Measurements from ENCODE around the gene PPP1R14C.

Gene PPP1R14C

GRCh38 chr6:150282806-150283205, 140.0 kb downstream of the PPP1R14C start:
- H3K4me2 ChIP-seq (ENCODE audit: low read length, poor library complexity, severe bottlenecking), result no peak overlapping the region
- peaks cover 6 to 71% of the 10 kb centered on the region in 2 experiments for H3K27me3 ChIP-seq (ENCODE audit: control insufficient read depth in 1 of 2, insufficient read depth in 1 of 2, low read length in 2 of 2)
- H3K9me3 ChIP-seq (ENCODE audit: control insufficient read depth, low read length), result peaks cover 13% of the 10 kb centered on the region
- H3K79me1 ChIP-seq (replicated peaks; ENCODE audit: low read length, poor library complexity, severe bottlenecking), result no peaks in the 10 kb centered on the region
- no peak overlapping the region for H2AFZ ChIP-seq (ENCODE audit: low read depth, low read length)
- H3K27ac ChIP-seq (ENCODE audit: low read length, poor library complexity, severe bottlenecking), result no peak overlapping the region
- H2AK5ac ChIP-seq (ENCODE audit: low read length, severe bottlenecking), result no peak overlapping the region
- H2BK5ac ChIP-seq (ENCODE audit: low read depth, low read length, poor library complexity, severe bottlenecking), result no peak overlapping the region
- no peak overlapping the region for H3K9ac ChIP-seq (ENCODE audit: low read length)
- no peak overlapping the region for H4K8ac ChIP-seq (ENCODE audit: low read length)
- no peak overlapping the region for H3K18ac ChIP-seq (ENCODE audit: low read depth in 1 of 2, low read length in 2 of 2)
- no peak overlapping the region for H2BK120ac ChIP-seq (ENCODE audit: low read depth, low read length)
- H3K4me3 ChIP-seq (ENCODE audit: insufficient read depth in 1 of 2, low read depth in 1 of 2, low read length in 2 of 2), result peak overlapping the region in 1 of 2 experiments; percentile 18
- H3K4ac ChIP-seq (ENCODE audit: low read depth in 1 of 2, low read length in 2 of 2), result no peak overlapping the region
- H3K36me3 ChIP-seq (ENCODE audit: control insufficient read depth in 1 of 2, insufficient read depth in 2 of 2, low read depth in 1 of 2, low read length in 2 of 2), result no peaks in the 10 kb centered on the region
- no peak overlapping the region for H3K23ac ChIP-seq (ENCODE audit: low read length in 2 of 2)
- H3K14ac ChIP-seq (ENCODE audit: low read length in 2 of 2), result no peak overlapping the region
- H2BK12ac ChIP-seq (ENCODE audit: low read length in 2 of 2), result no peak overlapping the region
- no peak overlapping the region for H2BK15ac ChIP-seq (ENCODE audit: low read depth, poor library complexity, severe bottlenecking)
- DNase-seq, result no peak
- H3K4me1 ChIP-seq (ENCODE audit: control insufficient read depth, insufficient read depth, low read depth, low read length), result no peaks in the 10 kb centered on the region
- H4K91ac ChIP-seq (ENCODE audit: low read length), result no peak overlapping the region

GRCh38 chr6:150286460-150286859, 143.6 kb downstream of the PPP1R14C start:
- H3K4me1 ChIP-seq (ENCODE audit: control insufficient read depth, insufficient read depth, low read depth, low read length), result peaks cover 4% of the 10 kb centered on the region
- no peak overlapping the region for H3K4me2 ChIP-seq (ENCODE audit: low read length, poor library complexity, severe bottlenecking)
- H3K27ac ChIP-seq (ENCODE audit: low read length, poor library complexity, severe bottlenecking), result no peak overlapping the region
- H3K36me3 ChIP-seq (ENCODE audit: control insufficient read depth in 1 of 2, insufficient read depth in 2 of 2, low read depth in 1 of 2, low read length in 2 of 2), result no peaks in the 10 kb centered on the region
- H2BK12ac ChIP-seq (ENCODE audit: low read length in 2 of 2), result no peak overlapping the region
- no peak overlapping the region for H3K18ac ChIP-seq (ENCODE audit: low read depth in 1 of 2, low read length in 2 of 2)
- no peak overlapping the region for H3K9ac ChIP-seq (ENCODE audit: low read length)
- peaks cover 0 to 66% of the 10 kb centered on the region in 2 experiments for H3K27me3 ChIP-seq (ENCODE audit: control insufficient read depth in 1 of 2, insufficient read depth in 1 of 2, low read length in 2 of 2)
- no peak overlapping the region for H2AK5ac ChIP-seq (ENCODE audit: low read length, severe bottlenecking)
- DNase-seq, result no peak
- no peak overlapping the region for H2BK5ac ChIP-seq (ENCODE audit: low read depth, low read length, poor library complexity, severe bottlenecking)
- no peak overlapping the region for H2BK15ac ChIP-seq (ENCODE audit: low read depth, poor library complexity, severe bottlenecking)
- no peak overlapping the region for H3K23ac ChIP-seq (ENCODE audit: low read length in 2 of 2)
- H2AFZ ChIP-seq (ENCODE audit: low read depth, low read length), result no peak overlapping the region
- no peak overlapping the region for H2BK120ac ChIP-seq (ENCODE audit: low read depth, low read length)
- H3K4me3 ChIP-seq (ENCODE audit: insufficient read depth in 1 of 2, low read depth in 1 of 2, low read length in 2 of 2), result no peak overlapping the region
- no peaks in the 10 kb centered on the region for H3K79me1 ChIP-seq (replicated peaks; ENCODE audit: low read length, poor library complexity, severe bottlenecking)
- peaks cover 8% of the 10 kb centered on the region for H3K9me3 ChIP-seq (ENCODE audit: control insufficient read depth, low read length)
- no peak overlapping the region for H4K91ac ChIP-seq (ENCODE audit: low read length)
- 96% methylated on average over 2 of the region's 2 CpGs for WGBS
- no peak overlapping the region for H3K4ac ChIP-seq (ENCODE audit: low read depth in 1 of 2, low read length in 2 of 2)
- H3K14ac ChIP-seq (ENCODE audit: low read length in 2 of 2), result no peak overlapping the region
- H4K8ac ChIP-seq (ENCODE audit: low read length), result no peak overlapping the region

- H3K4me3 ChIP-seq (ENCODE audit: insufficient read depth in 1 of 2, low read depth in 1 of 2, low read length in 2 of 2), result no peak overlapping the region
- no peak overlapping the region for H3K9ac ChIP-seq (ENCODE audit: low read length)
- H2AK5ac ChIP-seq (ENCODE audit: low read length, severe bottlenecking), result no peak overlapping the region
- peaks cover 6% of the 10 kb centered on the region for H3K9me3 ChIP-seq (ENCODE audit: control insufficient read depth, low read length)
- no peak overlapping the region for H4K91ac ChIP-seq (ENCODE audit: low read length)
- H3K4me1 ChIP-seq (ENCODE audit: control insufficient read depth, insufficient read depth, low read depth, low read length), result peaks cover 4% of the 10 kb centered on the region
- H3K27me3 ChIP-seq (ENCODE audit: control insufficient read depth in 1 of 2, insufficient read depth in 1 of 2, low read length in 2 of 2), result peaks cover 0 to 63% of the 10 kb centered on the region in 2 experiments
- H3K4me2 ChIP-seq (ENCODE audit: low read length, poor library complexity, severe bottlenecking), result no peak overlapping the region
- no peak overlapping the region for H3K14ac ChIP-seq (ENCODE audit: low read length in 2 of 2)
- H2BK15ac ChIP-seq (ENCODE audit: low read depth, poor library complexity, severe bottlenecking), result no peak overlapping the region
- H2AFZ ChIP-seq (ENCODE audit: low read depth, low read length), result no peak overlapping the region
- H3K79me1 ChIP-seq (replicated peaks; ENCODE audit: low read length, poor library complexity, severe bottlenecking), result no peaks in the 10 kb centered on the region
- no peak overlapping the region for H3K23ac ChIP-seq (ENCODE audit: low read length in 2 of 2)
- H2BK120ac ChIP-seq (ENCODE audit: low read depth, low read length), result no peak overlapping the region
- no peak overlapping the region for H3K27ac ChIP-seq (ENCODE audit: low read length, poor library complexity, severe bottlenecking)
- H2BK5ac ChIP-seq (ENCODE audit: low read depth, low read length, poor library complexity, severe bottlenecking), result no peak overlapping the region
- peak; percentile 27 for DNase-seq
- H2BK12ac ChIP-seq (ENCODE audit: low read length in 2 of 2), result no peak overlapping the region
- 84% methylated on average over 1 of the region's 2 CpGs for WGBS
- H3K36me3 ChIP-seq (ENCODE audit: control insufficient read depth in 1 of 2, insufficient read depth in 2 of 2, low read depth in 1 of 2, low read length in 2 of 2), result no peaks in the 10 kb centered on the region
- H3K18ac ChIP-seq (ENCODE audit: low read depth in 1 of 2, low read length in 2 of 2), result no peak overlapping the region
- no peak overlapping the region for H4K8ac ChIP-seq (ENCODE audit: low read length)
- H3K4ac ChIP-seq (ENCODE audit: low read depth in 1 of 2, low read length in 2 of 2), result no peak overlapping the region
Observed at GRCh38 chr6:150286912-150287311, 144.1 kb downstream of the PPP1R14C start.

GRCh38 chr6:150288456-150288855, 145.6 kb downstream of the PPP1R14C start:
- H3K18ac ChIP-seq (ENCODE audit: low read depth in 1 of 2, low read length in 2 of 2), result no peak overlapping the region
- no peak overlapping the region for H4K91ac ChIP-seq (ENCODE audit: low read length)
- 91% methylated on average over 4 of the region's 4 CpGs for WGBS
- H3K23ac ChIP-seq (ENCODE audit: low read length in 2 of 2), result peak overlapping the region in 1 of 2 experiments; percentile 31
- no peak overlapping the region for H3K27ac ChIP-seq (ENCODE audit: low read length, poor library complexity, severe bottlenecking)
- peaks cover 0 to 55% of the 10 kb centered on the region in 2 experiments for H3K27me3 ChIP-seq (ENCODE audit: control insufficient read depth in 1 of 2, insufficient read depth in 1 of 2, low read length in 2 of 2)
- H2BK5ac ChIP-seq (ENCODE audit: low read depth, low read length, poor library complexity, severe bottlenecking), result no peak overlapping the region
- no peak for DNase-seq
- H2BK15ac ChIP-seq (ENCODE audit: low read depth, poor library complexity, severe bottlenecking), result no peak overlapping the region
- no peak overlapping the region for H2BK12ac ChIP-seq (ENCODE audit: low read length in 2 of 2)
- no peaks in the 10 kb centered on the region for H3K36me3 ChIP-seq (ENCODE audit: control insufficient read depth in 1 of 2, insufficient read depth in 2 of 2, low read depth in 1 of 2, low read length in 2 of 2)
- no peak overlapping the region for H3K4me2 ChIP-seq (ENCODE audit: low read length, poor library complexity, severe bottlenecking)
- no peak overlapping the region for H2AK5ac ChIP-seq (ENCODE audit: low read length, severe bottlenecking)
- H2AFZ ChIP-seq (ENCODE audit: low read depth, low read length), result no peak overlapping the region
- H4K8ac ChIP-seq (ENCODE audit: low read length), result no peak overlapping the region
- H3K9me3 ChIP-seq (ENCODE audit: control insufficient read depth, low read length), result no peaks in the 10 kb centered on the region
- H3K4ac ChIP-seq (ENCODE audit: low read depth in 1 of 2, low read length in 2 of 2), result no peak overlapping the region
- H3K79me1 ChIP-seq (replicated peaks; ENCODE audit: low read length, poor library complexity, severe bottlenecking), result no peaks in the 10 kb centered on the region
- no peak overlapping the region for H2BK120ac ChIP-seq (ENCODE audit: low read depth, low read length)
- H3K14ac ChIP-seq (ENCODE audit: low read length in 2 of 2), result no peak overlapping the region
- H3K4me1 ChIP-seq (ENCODE audit: control insufficient read depth, insufficient read depth, low read depth, low read length), result peaks cover 4% of the 10 kb centered on the region
- H3K4me3 ChIP-seq (ENCODE audit: insufficient read depth in 1 of 2, low read depth in 1 of 2, low read length in 2 of 2), result no peak overlapping the region
- H3K9ac ChIP-seq (ENCODE audit: low read length), result no peak overlapping the region
